ENCODE data around the gene SLC1A4.

GRCh38 chr2:65026154-65026553 is 37.0 kb downstream of the SLC1A4 start:
- no peak for TF ChIP-seq CTCF (IDR thresholded peaks at IDR 0.05)
- no peak for TF ChIP-seq ZFX (IDR thresholded peaks at IDR 0.05; ENCODE audit: borderline replicate concordance)
